Esophagus muscularis mucosa (tissue), 4 donors: Measurements from ENCODE around the gene RELL2. TPM values are rescaled to one million over a fixed set of nuclear protein-coding genes. Genes with fewer than 3 reads are reported as not detected.

ENCODE experiments used
- DNase-seq: peaks from one replicate; pipeline ENCODE4 v3.0.0-alpha.2; 2017; ENCODE audit errors: extremely low spot score
- H3K27ac ChIP-seq, 4 donors: fragments of 200-600 bp; sonication (generic); replicated peaks in 1 of 4; 1 replicate in 3 of 4; 2 replicates in 1 of 4; pipeline ENCODE4 v1.5.1; 2016 to 2019; ENCODE audit warnings: mild to moderate bottlenecking in 1 of 4
- H3K27me3 ChIP-seq, 4 donors: fragments of 200-600 bp; sonication (generic); one replicate each; pipeline versions ENCODE4 v1.5.1 to v1.6.0; 2016 to 2019
- H3K36me3 ChIP-seq, 4 donors: fragments of 200-600 bp; sonication (generic); one replicate each; pipeline ENCODE4 v1.5.1; 2016 to 2019
- H3K4me1 ChIP-seq, 4 donors: fragments of 200-600 bp; sonication (generic); one replicate each; pipeline ENCODE4 v1.5.1; 2016 to 2019
- H3K4me3 ChIP-seq, 4 donors: fragments of 200-600 bp; sonication (generic); 1 replicate in 2 of 4; 2 replicates in 2 of 4; pipeline ENCODE4 v1.5.1; 2016 to 2019; ENCODE audit warnings: mild to moderate bottlenecking in 4 of 4, moderate library complexity in 1 of 4
- H3K9me3 ChIP-seq, 4 donors: fragments of 200-600 bp; sonication (generic); 1 replicate in 3 of 4; 2 replicates in 1 of 4; pipeline ENCODE4 v1.5.1; 2016 to 2019
- EP300 ChIP-seq: sonication (generic); formaldehyde crosslinking; IDR thresholded peaks from one replicate; pipeline ENCODE4 v1.6.1; 2017; ENCODE audit warnings: antibody characterized with exemption
- POLR2A ChIP-seq: fragments of 450-650 bp; IDR thresholded peaks from one replicate; pipeline ENCODE4 v1.6.1; 2017; ENCODE audit warnings: antibody characterized with exemption, moderate library complexity, mild to moderate bottlenecking, low read depth
- POLR2AphosphoS5 ChIP-seq, 2 donors: sonication (generic); formaldehyde crosslinking; IDR thresholded peaks; one replicate each; pipeline ENCODE4 v1.6.1; 2017; ENCODE audit warnings: antibody characterized with exemption in 2 of 2
- WGBS: methylation state at CpG from one replicate; pipeline ENCODE4 v1.1.5; 2018; 5-methylcytosine and 5-hydroxymethylcytosine counted together
- intact Hi-C: fragments of 100-400 bp; cut with DNase I; formaldehyde crosslinking; loops from one replicate; pipeline ENCODE4 v1.15.1; 2023
- small RNA-seq, 3 donors: library from RNA; depleted of rRNA; stranded (forward); fragments of <200 nt; gene quantifications; one replicate each; pipeline ENCODE3, GENCODE V24; 2016
- total RNA-seq, 4 donors: library from RNA; depleted of rRNA; stranded (reverse); fragments of >200 nt; gene quantifications; one replicate each; pipeline versions ENCODE4 v1.1.0 to v1.2.1, GENCODE V29; 2016
- TF ChIP-seq, protein P1 (sequence below), 3 experiments: fragments of 200-600 bp in 2 of 3; fragments of 450-650 bp in 1 of 3; sonication (generic) in 2 of 3; IDR thresholded peaks; one replicate each; pipeline ENCODE4 v1.5.1; 2017 to 2019; ENCODE audit warnings: antibody characterized with exemption in 3 of 3, mild to moderate bottlenecking in 2 of 3, moderate library complexity in 1 of 3

RELL2 gene
- total RNA-seq, 4 donors from 2014 or later = 1.2 to 5.1 (median 2.6) TPM

DNA sequence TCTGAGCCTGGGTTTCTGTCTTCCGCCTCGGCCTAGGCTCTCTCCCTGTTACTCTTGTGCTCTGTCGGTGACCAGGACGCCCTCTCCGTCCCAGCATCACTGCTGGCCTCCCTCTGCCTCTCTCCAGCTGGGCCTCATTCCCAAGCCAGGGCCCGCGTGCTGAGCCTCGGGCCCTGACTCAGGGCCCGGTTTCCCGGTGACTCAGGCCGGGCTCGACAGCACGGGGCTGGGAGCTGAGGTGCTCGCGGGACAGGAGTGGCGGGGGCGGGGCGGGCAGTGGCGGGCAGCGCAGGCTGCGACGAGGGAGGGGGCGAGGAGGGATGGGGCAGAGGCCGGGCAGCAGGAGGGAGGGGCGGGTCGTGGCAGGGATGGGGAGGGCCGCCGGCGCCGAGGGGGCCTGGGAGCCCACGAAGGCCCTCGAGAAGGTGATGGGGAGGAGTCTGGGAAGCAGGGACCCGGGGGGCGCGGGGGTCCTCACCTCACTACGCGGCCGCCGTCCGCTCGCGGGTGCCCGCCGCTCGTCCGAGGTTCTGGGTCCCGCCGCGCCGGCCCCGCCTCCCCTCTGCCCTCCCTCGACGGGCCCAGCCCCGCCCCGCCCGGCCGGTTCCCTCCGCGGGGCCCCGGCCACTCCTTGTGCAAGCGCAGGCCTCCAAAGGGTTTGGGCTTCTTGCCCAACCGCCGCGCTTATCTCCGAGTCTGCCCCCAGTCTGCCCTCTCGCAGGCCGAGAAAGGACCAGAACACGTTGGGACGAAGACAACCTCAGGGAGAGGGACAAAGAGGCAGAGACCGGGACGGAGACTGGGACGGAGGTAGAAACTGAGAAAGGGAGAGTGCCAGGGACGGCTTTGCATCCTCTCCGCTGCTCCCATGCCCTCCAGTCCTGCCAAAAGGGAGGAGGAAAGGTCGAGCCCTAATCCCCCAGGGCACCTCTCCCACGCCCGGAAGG, 45.2 kb downstream of the RELL2 start, which contains the start of gene ARAP3:
ARAP3 (minus strand) TSS at position 536 of the 947 bp plus-strand sequence. CDS start 1,744 bp downstream, outside the sequence.
- Histone ChIP-seq H3K27me3 (peaks cover 0 to 12% (median 0%) of the 10 kb centered on the region in 4 donors), H3K4me1 (peaks cover 12 to 42% (median 33%) of the 10 kb centered on the region in 4 donors), H3K9me3 (no peaks in the 10 kb centered on the region), H3K36me3 (peaks cover 0 to 14% (median 0%) of the 10 kb centered on the region in 4 donors), H3K4me3 (peak within 1 kb of the TSS; percentile 59 to 65 (median 63)), H3K27ac (peak within 1 kb of the TSS; percentile 74 to 78 (median 76))
- WGBS = 10% methylated on average over 46 of the region's 77 CpGs
- peak; percentile 93 for DNase-seq
- TF ChIP-seq POLR2AphosphoS5 (IDR thresholded peaks at IDR 0.05) (peak in 1 of 2 donors; percentile 19), EP300 (no peak)
- intact Hi-C loops = no loop called here

DNA sequence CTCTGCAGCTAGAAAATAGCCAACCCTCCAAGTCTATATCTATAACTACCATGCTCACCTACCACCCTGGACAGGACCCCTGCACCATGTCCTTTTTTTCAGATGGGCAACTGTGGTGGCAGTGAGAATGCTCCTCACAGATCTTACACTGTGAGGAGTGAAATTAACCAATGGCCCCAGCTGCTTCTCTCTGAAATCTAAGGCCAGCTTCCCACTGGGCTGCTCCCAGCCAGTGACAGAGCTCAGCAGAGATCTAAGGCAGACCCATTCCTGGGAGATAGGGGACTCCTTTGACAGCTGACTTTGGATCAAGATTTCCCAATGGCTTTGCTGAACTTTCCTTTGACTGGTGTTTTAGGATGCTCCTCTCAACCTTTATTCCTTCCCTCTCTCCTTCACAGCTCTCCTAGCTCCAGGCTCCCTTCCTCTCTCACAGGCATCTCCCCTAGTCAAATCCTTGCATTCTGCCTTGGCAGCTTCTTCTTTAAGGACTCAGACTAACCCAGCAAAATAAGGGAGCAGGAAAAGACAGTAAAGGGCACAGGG, 46.9 kb downstream of the RELL2 start:
- H3K27ac ChIP-seq = no peak overlapping the region
- DNase-seq = no peak
- no peaks in the 10 kb centered on the region for H3K9me3 ChIP-seq
- H3K4me1 ChIP-seq = peaks cover 15 to 42% (median 33%) of the 10 kb centered on the region in 4 donors
- no peak overlapping the region for H3K4me3 ChIP-seq
- TF ChIP-seq, protein P1, sequence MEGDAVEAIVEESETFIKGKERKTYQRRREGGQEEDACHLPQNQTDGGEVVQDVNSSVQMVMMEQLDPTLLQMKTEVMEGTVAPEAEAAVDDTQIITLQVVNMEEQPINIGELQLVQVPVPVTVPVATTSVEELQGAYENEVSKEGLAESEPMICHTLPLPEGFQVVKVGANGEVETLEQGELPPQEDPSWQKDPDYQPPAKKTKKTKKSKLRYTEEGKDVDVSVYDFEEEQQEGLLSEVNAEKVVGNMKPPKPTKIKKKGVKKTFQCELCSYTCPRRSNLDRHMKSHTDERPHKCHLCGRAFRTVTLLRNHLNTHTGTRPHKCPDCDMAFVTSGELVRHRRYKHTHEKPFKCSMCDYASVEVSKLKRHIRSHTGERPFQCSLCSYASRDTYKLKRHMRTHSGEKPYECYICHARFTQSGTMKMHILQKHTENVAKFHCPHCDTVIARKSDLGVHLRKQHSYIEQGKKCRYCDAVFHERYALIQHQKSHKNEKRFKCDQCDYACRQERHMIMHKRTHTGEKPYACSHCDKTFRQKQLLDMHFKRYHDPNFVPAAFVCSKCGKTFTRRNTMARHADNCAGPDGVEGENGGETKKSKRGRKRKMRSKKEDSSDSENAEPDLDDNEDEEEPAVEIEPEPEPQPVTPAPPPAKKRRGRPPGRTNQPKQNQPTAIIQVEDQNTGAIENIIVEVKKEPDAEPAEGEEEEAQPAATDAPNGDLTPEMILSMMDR (IDR thresholded peaks at IDR 0.05) = no peak
- TF ChIP-seq EP300 = no peak
- no peak for TF ChIP-seq POLR2A
- TF ChIP-seq POLR2AphosphoS5 (IDR thresholded peaks at IDR 0.05) = no peak
- peaks cover 0 to 12% (median 0%) of the 10 kb centered on the region in 4 donors for H3K27me3 ChIP-seq
- intact Hi-C loops = no loop called here
- H3K36me3 ChIP-seq = no peaks in the 10 kb centered on the region

DNA sequence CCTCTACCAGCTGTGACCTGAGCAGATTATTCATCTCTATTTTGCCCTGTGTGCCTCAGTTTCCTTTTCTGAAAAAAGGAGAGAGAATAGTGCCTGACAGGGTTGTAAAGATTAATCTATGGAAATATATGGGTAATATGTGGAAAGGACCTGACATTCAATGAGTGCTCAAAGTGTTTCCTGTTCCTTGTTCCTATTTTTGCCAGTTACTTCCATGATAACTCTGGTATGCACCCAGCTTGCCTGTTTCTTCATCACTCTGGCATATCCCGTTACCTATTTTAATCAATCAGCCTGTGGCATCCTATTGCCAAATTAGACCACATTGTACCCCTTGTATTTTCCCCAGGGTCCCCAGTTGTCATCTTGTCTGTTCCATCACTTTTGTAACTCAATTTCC, 48.8 kb downstream of the RELL2 start:
- Histone ChIP-seq H3K4me1 (peaks cover 15 to 31% (median 22%) of the 10 kb centered on the region in 4 donors), H3K27ac (no peak overlapping the region), H3K4me3 (no peak overlapping the region), H3K9me3 (no peaks in the 10 kb centered on the region), H3K27me3 (peaks cover 0 to 20% (median 0%) of the 10 kb centered on the region in 4 donors), H3K36me3 (no peaks in the 10 kb centered on the region)
- WGBS = 77% methylated on average over 1 of the region's 1 CpG
- no peak for DNase-seq
- intact Hi-C loops = no loop called here
- TF ChIP-seq, protein P1 (IDR thresholded peaks at IDR 0.05) = no peak
- TF ChIP-seq POLR2A (no peak), POLR2AphosphoS5 (IDR thresholded peaks at IDR 0.05) (no peak), EP300 (no peak)

DNA sequence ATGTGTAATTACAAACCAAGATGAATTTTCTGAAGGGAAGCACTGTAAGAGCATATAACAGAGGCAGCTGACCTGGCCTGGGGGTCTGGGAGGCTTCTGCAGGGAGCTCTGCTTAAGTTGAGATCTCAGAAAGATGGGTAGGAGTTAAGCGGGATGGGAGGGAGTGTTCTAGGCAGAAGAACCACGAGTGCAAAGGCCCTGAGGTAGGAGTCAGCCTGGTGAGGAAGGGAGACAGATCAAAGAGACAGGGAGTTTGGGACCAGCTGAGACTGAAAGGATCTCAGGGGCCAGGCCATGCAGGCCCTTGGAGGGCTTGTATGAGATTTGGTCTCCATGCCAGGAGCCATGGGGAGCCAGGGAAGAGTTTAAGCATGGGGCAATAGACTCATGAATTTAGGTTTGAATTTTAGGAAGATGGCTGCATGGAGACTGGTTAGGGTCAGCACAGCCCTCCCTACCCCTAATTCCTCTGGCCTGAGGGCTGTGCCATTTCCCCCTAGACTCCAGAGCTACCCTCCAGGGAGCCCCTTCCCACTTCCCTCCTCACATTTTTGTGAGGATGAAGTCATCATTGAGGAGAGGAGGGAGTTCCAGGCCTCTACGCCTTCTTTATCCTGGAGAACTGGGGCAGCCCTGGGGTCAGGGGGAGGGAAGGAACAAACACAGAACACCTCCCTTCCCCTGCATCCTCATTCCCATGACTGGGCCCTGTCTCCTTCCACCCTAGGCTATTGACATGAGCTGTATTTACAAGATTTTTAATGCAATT, 50.0 kb downstream of the RELL2 start:
- H3K4me1 ChIP-seq = peaks cover 10 to 20% (median 13%) of the 10 kb centered on the region in 4 donors
- no peak overlapping the region for H3K27ac ChIP-seq
- peaks cover 0 to 20% (median 0%) of the 10 kb centered on the region in 4 donors for H3K27me3 ChIP-seq
- no peak for DNase-seq
- 80% methylated on average over 3 of the region's 3 CpGs for WGBS
- no peaks in the 10 kb centered on the region for H3K9me3 ChIP-seq
- TF ChIP-seq EP300 (no peak), POLR2A (no peak), POLR2AphosphoS5 (IDR thresholded peaks at IDR 0.05) (no peak)
- TF ChIP-seq, protein P1 (IDR thresholded peaks at IDR 0.05) = no peak
- no peak overlapping the region for H3K4me3 ChIP-seq
- no peaks in the 10 kb centered on the region for H3K36me3 ChIP-seq
- intact Hi-C loops = no loop called here

Small RNA genes within 50 kb of the gene (small RNA-seq; reads per million reads assigned to genes)
- gene RPS27AP10 = 0 reads per million in 3 donors

Other genes starting within 250 kb of the RELL2 start
- 1 to 10 TPM; 3.8 to 5.5 (median 4.6) TPM for gene PCDHGB4, start 249.3 kb upstream of the RELL2 start, total RNA-seq
- gene PCDHGA8, start 244.4 kb upstream of the RELL2 start, total RNA-seq = 1 to 10 TPM; 1.7 to 5.8 (median 3.3) TPM
- 1 to 10 TPM; 4.8 to 10.0 (median 7.8) TPM for gene PCDHGB5, start 239.1 kb upstream of the RELL2 start, total RNA-seq
- 1 to 10 TPM; 3.3 to 8.7 (median 4.9) TPM for gene PCDHGA9, start 234.2 kb upstream of the RELL2 start, total RNA-seq
- gene PCDHGB6, start 229.0 kb upstream of the RELL2 start, total RNA-seq = 1 to 10 TPM; 6.2 to 8.4 (median 7.4) TPM
- gene PCDHGA10, start 224.0 kb upstream of the RELL2 start, total RNA-seq = 1 to 10 TPM; 2.3 to 6.2 (median 4.3) TPM
- 10 to 100 TPM; 13.9 to 18.0 (median 14.4) TPM for gene PCDHGB7, start 219.3 kb upstream of the RELL2 start, total RNA-seq
- 1 to 10 TPM; 3.0 to 5.8 (median 4.5) TPM for gene PCDHGA11, start 215.9 kb upstream of the RELL2 start, total RNA-seq
- 10 to 100 TPM in 3 of 4 donors, 1 to 10 TPM in 1; 7.6 to 13.7 (median 11.6) TPM for gene PCDHGA12, start 206.5 kb upstream of the RELL2 start, total RNA-seq
- gene PCDHGC3, start 161.0 kb upstream of the RELL2 start, total RNA-seq = 10 to 100 TPM; 56.5 to 81.1 (median 65.5) TPM
- gene PCDHGC4, start 152.0 kb upstream of the RELL2 start, total RNA-seq = 1 to 10 TPM in 3 of 4 donors, under 1 TPM in 1; 0.91 to 3.3 (median 2.0) TPM
- gene PCDHGC5, start 147.9 kb upstream of the RELL2 start, total RNA-seq = 1 to 10 TPM in 3 of 4 donors, under 1 TPM in 1; 0.71 to 3.7 (median 1.4) TPM
- gene DIAPH1, start 18.0 kb upstream of the RELL2 start, total RNA-seq = 10 to 100 TPM; 34.1 to 53.0 (median 45.9) TPM
- gene HDAC3, start 148 bp upstream of the RELL2 start, total RNA-seq = 10 to 100 TPM; 30.3 to 54.4 (median 44.3) TPM
- gene FCHSD1, start 14.4 kb downstream of the RELL2 start, total RNA-seq = 10 to 100 TPM; 10.4 to 21.8 (median 12.9) TPM
- 1 to 10 TPM; 4.1 to 9.2 (median 7.6) TPM for gene ARAP3, start 45.2 kb downstream of the RELL2 start, total RNA-seq
- 10 to 100 TPM; 18.7 to 57.8 (median 38.2) TPM for gene PCDH1, start 241.4 kb downstream of the RELL2 start, total RNA-seq